ENCODE measurements around the gene COPS2. TPM values are rescaled to one million over a fixed set of nuclear protein-coding genes. Genes with fewer than 3 reads are reported as not detected.
"Not testable (repeated sequence)": the region's sequence is repeated elsewhere in the genome, so short reads cannot be mapped to it uniquely, and the experiment has no call there.

COPS2 gene
- total RNA-seq, 1 experiment from 2014 or later: 83.8 TPM

DNA sequence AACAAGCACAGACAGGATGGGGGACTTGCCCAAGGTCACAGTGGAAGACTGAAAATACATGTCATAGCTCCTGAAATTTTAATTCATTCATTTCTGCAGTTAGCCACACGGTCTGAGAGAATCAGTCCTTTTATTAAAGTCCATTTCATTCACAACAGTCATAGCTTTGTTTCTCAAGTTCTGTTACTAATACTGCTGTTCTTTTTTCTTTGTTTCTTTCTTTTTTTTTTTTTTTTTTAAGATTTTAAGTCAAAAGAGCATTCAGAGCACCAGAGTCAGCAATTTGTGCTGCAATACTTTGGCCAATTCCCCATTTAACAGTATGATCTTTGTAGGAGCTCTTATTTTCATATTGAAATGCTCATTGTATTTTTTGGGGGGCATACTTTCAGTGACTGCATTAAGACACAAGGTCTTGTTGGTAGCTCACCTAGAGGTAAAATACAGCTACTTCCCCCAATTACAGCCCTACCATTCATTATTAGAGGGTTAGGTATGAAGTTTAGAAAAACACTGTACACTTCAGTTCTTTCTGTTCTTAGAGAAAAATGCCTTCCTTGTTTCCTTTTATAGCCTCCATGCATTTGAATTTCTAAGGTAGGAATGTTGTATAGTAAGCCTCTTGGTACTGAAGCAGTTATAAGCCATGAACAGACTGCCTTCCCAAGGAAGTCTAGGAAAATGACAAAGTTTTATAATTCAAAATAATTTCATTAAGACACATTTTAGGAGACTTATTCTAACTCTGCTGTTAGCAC, 24.2 kb upstream of the COPS2 start:
- CTCF ChIA-PET: interaction anchor here (0.7 kb wide), 1 partner anchor 56 kb away, joined by 5 read pairs; no protein-coding TSS in a partner anchor
- TF ChIP-seq, protein P1, sequence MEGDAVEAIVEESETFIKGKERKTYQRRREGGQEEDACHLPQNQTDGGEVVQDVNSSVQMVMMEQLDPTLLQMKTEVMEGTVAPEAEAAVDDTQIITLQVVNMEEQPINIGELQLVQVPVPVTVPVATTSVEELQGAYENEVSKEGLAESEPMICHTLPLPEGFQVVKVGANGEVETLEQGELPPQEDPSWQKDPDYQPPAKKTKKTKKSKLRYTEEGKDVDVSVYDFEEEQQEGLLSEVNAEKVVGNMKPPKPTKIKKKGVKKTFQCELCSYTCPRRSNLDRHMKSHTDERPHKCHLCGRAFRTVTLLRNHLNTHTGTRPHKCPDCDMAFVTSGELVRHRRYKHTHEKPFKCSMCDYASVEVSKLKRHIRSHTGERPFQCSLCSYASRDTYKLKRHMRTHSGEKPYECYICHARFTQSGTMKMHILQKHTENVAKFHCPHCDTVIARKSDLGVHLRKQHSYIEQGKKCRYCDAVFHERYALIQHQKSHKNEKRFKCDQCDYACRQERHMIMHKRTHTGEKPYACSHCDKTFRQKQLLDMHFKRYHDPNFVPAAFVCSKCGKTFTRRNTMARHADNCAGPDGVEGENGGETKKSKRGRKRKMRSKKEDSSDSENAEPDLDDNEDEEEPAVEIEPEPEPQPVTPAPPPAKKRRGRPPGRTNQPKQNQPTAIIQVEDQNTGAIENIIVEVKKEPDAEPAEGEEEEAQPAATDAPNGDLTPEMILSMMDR (IDR thresholded peaks at IDR 0.05; ENCODE audit: insufficient read depth in 1 of 2, low read depth in 1 of 2, low read length in 1 of 2, severe bottlenecking in 1 of 2, unreplicated experiment in 1 of 2): no peak
- Mint-ChIP-seq H3K4me3 (ENCODE audit: unreplicated experiment) (no peak overlapping the region), H3K9me3 (ENCODE audit: unreplicated experiment) (no peaks in the 10 kb centered on the region), H3K27ac (ENCODE audit: unreplicated experiment) (no peak overlapping the region), H3K4me1 (ENCODE audit: low read depth, unreplicated experiment) (peaks cover 14% of the 10 kb centered on the region), H3K27me3 (ENCODE audit: insufficient read depth, unreplicated experiment) (no peaks in the 10 kb centered on the region), H3K36me3 (ENCODE audit: insufficient read depth, unreplicated experiment) (peaks cover 6% of the 10 kb centered on the region)
- Histone ChIP-seq H3K36me3 (ENCODE audit: control insufficient read depth, insufficient read depth, low read length) (no peaks in the 10 kb centered on the region), H3K4me3 (ENCODE audit: low read depth, low read length) (no peak overlapping the region), H3K4me1 (peaks cover 12% of the 10 kb centered on the region; the same call in 1 of the 2 replicates), H3K27me3 (replicated peaks; ENCODE audit: control insufficient read depth, insufficient read depth, low read length) (no peaks in the 10 kb centered on the region), H3K9me3 (no peaks in the 10 kb centered on the region)
- BruUV-seq (replicated peaks): no TSS peak
- DNase-seq: no peak
- POLR2A ChIA-PET: no interaction called here
- intact Hi-C loops (cut with micrococcal nuclease; ENCODE audit: unreplicated experiment): loop anchor here (10.0 kb wide), 1 partner anchor 445 kb away; the partner anchor contains the start of genes DTWD1 and FAM227B

GRCh38 chr15:49178497-49178896, 23.1 kb upstream of the COPS2 start:
- no TSS peak for BruUV-seq (replicated peaks)
- H3K9me3 Mint-ChIP-seq (ENCODE audit: unreplicated experiment): no peaks in the 10 kb centered on the region
- intact Hi-C loops (cut with micrococcal nuclease; ENCODE audit: unreplicated experiment): loop anchor here (10.0 kb wide), 1 partner anchor 446 kb away; the partner anchor contains the start of genes DTWD1 and FAM227B
- Histone ChIP-seq H3K27me3 (replicated peaks; ENCODE audit: control insufficient read depth, insufficient read depth, low read length) (no peaks in the 10 kb centered on the region), H3K4me1 (peaks cover 12% of the 10 kb centered on the region; the same call in 1 of the 2 replicates), H3K4me3 (ENCODE audit: low read depth, low read length) (no peak overlapping the region), H3K9me3 (no peaks in the 10 kb centered on the region), H3K36me3 (ENCODE audit: control insufficient read depth, insufficient read depth, low read length) (no peaks in the 10 kb centered on the region)
- H3K4me1 Mint-ChIP-seq (ENCODE audit: low read depth, unreplicated experiment): peaks cover 16% of the 10 kb centered on the region
- TF ChIP-seq, protein P1 (IDR thresholded peaks at IDR 0.05; ENCODE audit: insufficient read depth in 1 of 2, low read depth in 1 of 2, low read length in 1 of 2, severe bottlenecking in 1 of 2, unreplicated experiment in 1 of 2): no peak
- no peak overlapping the region for H3K4me3 Mint-ChIP-seq (ENCODE audit: unreplicated experiment)
- no peak for DNase-seq
- no peak overlapping the region for H3K27ac Mint-ChIP-seq (ENCODE audit: unreplicated experiment)
- no peaks in the 10 kb centered on the region for H3K27me3 Mint-ChIP-seq (ENCODE audit: insufficient read depth, unreplicated experiment)
- ChIA-PET CTCF (no interaction called here), POLR2A (interaction anchor here (0.7 kb wide), 1 partner anchor 9 kb away, joined by 4 read pairs; the partner anchor contains the start of gene GALK2)
- H3K36me3 Mint-ChIP-seq (ENCODE audit: insufficient read depth, unreplicated experiment): no peaks in the 10 kb centered on the region

DNA sequence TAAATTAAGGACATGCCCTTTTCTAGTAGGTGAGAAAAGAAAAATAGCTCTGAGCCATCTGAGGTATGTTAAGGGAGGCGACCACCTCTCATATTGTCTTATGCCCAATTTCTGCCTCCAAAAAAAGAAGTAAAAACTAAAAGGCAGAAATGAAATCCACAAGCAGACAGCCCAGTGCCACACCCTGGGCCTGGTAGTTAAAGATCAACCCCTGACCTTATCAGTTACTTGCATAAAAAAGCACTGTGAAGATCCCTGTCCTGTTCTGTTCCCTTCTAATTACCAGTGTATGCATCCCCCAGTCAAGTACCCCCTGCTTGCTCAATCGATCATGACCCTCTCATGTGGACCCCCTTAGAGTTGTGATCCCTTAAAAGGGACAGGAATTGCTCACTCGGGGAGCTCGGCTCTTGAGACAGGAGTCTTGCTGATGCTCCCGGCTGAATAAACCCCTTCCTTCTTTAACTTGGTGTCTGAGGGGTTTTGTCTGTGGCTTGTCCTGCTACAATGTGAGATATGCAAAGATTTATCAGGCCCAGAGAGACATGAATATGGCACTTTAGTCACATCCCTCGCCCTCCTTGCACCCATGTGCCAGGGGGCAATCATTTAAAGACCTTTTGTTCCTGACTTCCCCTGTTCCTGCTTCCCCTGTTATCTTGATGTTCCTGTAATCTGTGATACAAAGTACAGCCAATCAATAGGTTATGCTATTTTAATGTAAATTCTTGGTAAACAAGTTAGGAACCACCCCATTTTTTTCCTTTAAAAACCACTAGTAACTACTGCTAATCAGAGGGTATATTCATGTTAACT, 20.4 kb upstream of the COPS2 start:
- H3K4me1 Mint-ChIP-seq (ENCODE audit: low read depth, unreplicated experiment): peaks cover 22% of the 10 kb centered on the region
- CTCF ChIA-PET: not testable (repeated sequence)

More for the DNA sequence above, 20.4 kb upstream of the COPS2 start:
- H3K36me3 Mint-ChIP-seq (ENCODE audit: insufficient read depth, unreplicated experiment); POLR2A ChIA-PET; H3K36me3 ChIP-seq (ENCODE audit: control insufficient read depth, insufficient read depth, low read length); H3K9me3 Mint-ChIP-seq (ENCODE audit: unreplicated experiment); H3K27ac Mint-ChIP-seq (ENCODE audit: unreplicated experiment); H3K27me3 ChIP-seq (replicated peaks; ENCODE audit: control insufficient read depth, insufficient read depth, low read length); BruUV-seq (replicated peaks); H3K27me3 Mint-ChIP-seq (ENCODE audit: insufficient read depth, unreplicated experiment); H3K4me3 ChIP-seq (ENCODE audit: low read depth, low read length); H3K9me3 ChIP-seq; DNase-seq: not testable (repeated sequence)
- peaks cover 12% of the 10 kb centered on the region; the same call in 1 of the 2 replicates for H3K4me1 ChIP-seq
- intact Hi-C loops (cut with micrococcal nuclease; ENCODE audit: unreplicated experiment): loop anchor here (10.0 kb wide), 1 partner anchor 449 kb away; the partner anchor contains the start of genes DTWD1 and FAM227B
- H3K4me3 Mint-ChIP-seq (ENCODE audit: unreplicated experiment): peak overlapping the region; percentile 13

Data from Caco-2 (cell line).